ENCODE results near the gene CLCC1.
"Not testable (repeated sequence)": the region's sequence is repeated elsewhere in the genome, so short reads cannot be mapped to it uniquely, and the experiment has no call there.

CLCC1 gene, protein sequence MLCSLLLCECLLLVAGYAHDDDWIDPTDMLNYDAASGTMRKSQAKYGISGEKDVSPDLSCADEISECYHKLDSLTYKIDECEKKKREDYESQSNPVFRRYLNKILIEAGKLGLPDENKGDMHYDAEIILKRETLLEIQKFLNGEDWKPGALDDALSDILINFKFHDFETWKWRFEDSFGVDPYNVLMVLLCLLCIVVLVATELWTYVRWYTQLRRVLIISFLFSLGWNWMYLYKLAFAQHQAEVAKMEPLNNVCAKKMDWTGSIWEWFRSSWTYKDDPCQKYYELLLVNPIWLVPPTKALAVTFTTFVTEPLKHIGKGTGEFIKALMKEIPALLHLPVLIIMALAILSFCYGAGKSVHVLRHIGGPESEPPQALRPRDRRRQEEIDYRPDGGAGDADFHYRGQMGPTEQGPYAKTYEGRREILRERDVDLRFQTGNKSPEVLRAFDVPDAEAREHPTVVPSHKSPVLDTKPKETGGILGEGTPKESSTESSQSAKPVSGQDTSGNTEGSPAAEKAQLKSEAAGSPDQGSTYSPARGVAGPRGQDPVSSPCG

DNA sequence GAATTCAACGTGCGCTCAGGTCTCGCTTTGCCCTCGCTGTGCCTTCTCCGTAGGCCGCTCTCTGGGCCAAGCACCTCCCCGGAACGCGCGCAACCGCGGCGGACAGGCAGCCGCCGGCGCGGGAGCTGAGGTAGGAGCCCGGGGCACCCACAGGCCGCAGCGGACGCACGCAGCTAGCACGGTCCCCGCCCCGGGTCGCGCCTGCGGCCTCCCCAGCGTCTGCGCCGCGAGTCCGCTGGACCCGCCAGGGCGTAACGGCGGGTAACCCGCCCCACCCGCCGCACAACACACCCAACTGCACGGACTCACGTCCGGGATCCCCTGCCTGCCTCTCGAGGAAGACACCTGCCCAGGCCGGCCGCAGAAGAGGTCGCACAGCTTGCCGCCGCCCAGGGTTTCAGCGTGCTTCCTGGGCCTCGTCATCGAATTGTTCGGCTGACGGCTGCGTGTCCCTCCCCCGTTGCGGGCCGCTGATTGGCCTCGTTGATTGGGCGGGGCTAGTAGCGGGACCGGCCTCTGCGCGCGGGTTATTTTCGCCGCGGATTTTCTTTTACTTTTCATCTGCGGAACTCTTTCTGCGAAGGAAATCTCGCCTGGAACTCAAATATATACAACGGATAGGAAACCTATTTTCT, at the start of gene CLCC1:
CLCC1 (minus strand) TSS at position 433 of the 635 bp plus-strand sequence. CDS start 13,047 bp downstream, outside the sequence.
- DNase-seq = peak; percentile 24 to 94 (median 85)

DNA sequence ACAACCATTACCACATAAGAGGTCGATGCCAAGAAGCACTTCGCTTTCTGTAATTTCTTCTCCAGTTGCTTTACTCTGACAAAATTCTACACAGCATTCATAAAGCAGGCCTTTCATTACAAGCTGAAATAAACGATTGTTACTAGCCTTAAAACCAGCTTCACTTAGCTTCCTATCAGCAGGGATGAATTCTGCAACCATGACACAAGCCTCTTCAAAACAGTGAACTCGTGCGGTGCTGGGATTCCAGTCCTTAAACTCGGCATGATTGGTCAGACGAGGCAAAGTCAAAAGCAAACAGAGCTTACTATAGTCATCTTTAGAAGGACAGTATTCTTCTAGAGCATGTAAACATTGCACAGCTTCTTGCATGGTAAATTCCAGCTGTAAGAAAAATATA, 48.1 kb upstream of the CLCC1 start:
- peak in 7 of 51 donors; percentile 0 to 12 (median 1) for DNase-seq

DNA sequence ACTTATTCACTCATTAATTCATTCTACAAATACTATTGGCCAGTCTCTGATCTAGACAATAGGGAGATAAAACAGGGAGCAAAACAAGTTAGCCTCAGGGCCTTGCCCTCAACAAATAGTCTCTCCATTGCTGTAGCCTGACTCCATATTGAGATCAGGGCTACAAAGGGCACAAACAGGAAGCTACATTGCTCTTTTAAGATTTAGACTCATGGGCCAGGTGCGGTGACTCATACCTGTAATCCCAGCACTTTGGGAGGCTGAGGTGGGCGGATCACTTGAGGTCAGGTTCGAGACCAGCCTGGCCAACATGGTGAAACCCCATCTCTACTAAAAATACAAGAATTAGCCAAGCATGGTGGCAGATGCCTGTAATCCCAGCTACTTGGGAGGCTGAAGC, 33.3 kb upstream of the CLCC1 start:
- DNase-seq = not testable (repeated sequence)

DNA sequence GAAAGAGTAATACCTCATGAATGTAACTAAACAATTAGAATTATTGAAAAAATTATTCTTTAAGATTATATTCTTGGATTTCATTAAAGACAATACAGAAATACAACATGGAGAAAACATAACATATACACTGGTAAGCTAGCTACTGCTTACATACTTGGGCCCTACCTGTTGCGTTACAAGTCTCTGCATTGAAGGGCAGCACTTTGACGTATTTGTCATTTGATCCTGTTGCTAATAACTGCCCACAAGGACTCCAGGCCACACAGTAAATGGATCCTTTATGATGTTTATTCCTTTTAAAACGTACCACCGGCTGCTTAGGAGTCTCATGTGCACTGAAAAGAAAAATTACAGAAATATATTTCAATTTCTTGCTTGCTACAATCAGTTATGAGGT, 19.8 kb upstream of the CLCC1 start:
- DNase-seq = no peak

DNA sequence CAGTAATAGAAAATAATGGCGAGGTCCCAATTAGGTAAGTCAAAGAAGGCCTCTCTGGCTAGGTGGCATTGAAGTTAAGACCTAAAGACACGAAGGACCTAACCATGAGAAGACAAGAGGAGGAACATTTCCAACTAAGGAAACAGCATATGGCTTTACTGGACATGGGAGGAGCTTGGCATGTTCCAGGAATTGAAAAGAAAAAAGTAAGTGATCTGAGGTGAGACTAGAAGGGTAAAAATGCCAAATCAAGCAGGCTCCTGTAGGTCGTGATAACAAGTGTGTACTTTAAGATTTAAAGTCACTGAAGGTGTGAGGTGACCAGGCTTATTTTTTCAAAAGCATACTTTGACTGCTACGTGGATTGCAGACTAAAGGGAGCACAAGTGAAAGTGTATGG, 13.4 kb upstream of the CLCC1 start:
- DNase-seq = no peak

DNA sequence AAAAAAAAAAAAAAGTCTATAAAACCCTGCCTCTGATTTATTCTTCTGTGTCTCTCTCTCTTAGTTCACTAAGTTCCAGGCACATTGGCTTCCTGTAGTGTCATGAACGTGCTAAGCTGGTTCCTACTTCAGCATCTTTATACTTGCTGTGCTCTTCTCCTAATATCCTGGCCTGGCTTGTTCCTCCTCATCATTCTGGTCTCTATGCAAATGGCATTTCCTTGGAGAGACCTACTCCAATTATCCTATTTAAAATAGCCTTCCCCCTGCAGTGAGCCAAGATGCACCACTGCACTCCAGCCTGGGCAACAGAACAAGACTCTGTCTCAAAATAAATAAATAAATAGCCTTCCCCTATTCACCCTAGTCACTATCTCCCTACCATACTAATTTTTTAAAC, 9.7 kb upstream of the CLCC1 start:
- peak in 11 of 51 donors; percentile 3 to 52 (median 18) for DNase-seq

DNA sequence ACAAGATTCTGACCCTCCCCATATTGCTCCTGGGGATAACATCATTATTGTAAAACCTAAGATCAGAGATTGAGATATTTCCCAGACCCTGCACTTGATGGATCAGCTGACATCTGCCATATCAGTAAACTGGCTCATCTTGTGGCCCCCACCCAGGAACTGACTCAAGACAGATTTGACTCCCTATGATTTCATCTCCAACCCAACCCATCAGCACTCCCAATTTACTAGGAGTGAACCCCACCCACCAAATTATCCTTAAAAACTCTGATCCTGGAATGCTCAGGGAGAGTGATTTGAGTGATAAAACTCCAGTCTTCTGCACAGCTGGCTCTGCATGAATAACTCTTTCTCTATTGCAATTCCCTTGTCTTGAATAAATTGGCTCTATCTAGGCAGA, 6.1 kb upstream of the CLCC1 start:
- no peak for DNase-seq

DNA sequence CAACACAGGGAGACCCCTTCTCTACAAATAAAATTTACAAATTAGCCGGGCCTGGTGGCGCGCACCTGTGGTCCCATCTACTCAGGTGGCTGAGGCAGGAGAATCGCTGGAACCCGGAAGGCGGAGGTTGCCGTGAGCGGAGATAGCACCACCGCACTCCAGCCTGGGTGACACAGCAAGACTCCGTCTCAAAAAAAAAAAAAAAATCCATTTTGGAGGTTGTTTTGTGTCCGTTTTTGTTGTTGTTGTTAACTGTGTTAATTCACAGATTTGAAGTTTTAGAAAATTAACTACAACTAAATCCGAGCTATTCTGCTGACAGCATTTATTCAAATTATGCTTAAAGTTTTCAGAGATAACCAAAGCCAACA, 618 bp downstream of the CLCC1 start:
- DNase-seq = peak in 3 of 51 donors; percentile 1 to 12 (median 5)

DNA sequence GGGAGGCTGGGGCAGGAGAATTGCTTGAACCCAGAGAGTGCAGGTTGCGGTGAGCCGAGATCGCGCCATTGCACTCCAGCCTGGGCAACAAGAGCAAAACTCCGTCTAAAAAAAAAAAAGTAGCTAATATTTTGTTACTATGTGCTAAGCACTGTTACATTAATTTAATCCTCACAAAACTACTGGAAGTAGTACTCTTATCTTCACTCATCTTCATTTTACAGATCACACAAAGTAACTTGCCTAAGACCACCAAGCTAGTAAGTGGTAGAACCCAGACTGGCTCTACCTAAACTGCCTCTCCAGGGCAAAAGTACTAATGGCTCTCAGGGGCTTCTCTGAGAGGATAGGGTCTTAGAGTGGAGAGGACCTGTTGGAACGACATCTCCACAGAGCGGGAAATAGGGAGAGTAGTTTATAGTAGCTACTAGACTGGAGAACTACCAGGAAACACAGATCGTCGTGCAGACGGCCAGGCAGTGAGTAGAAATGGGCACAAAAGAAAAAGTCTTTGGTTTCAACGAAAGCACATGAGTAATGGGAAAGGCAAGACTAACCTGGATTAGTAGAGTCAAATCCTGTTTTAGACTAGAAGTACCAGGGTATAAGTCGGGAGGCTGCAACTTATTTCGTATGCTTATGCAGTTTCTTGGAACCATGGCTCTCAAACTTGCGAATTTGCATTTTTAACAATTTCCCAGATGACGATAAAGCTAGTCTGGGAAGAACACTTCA, 1.4 kb downstream of the CLCC1 start:
- no peak for DNase-seq

DNA sequence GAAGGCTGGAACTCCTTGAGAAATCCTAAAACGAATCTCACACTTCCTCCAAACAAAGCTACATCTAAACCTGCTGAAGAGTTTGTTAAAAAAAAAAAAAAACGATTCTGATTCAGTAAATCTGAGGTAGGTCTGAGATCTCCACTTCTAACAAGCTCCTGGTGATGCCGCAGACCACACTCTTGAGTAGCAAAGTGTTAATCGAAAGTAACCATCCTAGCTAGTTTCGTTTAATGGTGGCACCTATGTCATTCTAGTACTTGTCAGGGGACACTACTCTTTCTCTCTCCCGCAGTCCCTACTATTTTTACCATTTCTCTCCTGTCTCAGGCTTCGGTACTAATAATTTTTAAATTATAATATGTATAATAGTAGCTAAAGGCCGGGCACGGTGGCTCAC, 2.1 kb downstream of the CLCC1 start:
- no peak for DNase-seq

DNA sequence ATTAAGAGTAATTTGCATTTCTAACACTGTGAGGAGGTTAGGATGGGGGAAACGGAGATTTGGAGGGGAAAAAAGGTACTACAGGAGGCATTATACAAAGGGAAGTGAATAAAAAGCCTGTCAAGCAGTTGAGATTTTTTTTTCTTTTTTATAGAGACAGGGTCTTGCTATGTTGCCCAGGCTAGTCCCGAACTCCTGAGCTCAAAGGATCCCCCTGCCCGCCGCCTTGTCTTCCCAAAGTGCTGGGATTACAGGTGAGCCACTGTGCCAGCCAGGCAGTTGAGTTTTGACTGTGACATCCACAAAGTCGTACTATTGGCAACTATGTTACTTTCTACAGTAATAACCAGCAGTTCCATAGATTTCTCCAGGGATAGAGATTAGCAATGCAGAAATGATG, 2.6 kb downstream of the CLCC1 start:
- no peak for DNase-seq

DNA sequence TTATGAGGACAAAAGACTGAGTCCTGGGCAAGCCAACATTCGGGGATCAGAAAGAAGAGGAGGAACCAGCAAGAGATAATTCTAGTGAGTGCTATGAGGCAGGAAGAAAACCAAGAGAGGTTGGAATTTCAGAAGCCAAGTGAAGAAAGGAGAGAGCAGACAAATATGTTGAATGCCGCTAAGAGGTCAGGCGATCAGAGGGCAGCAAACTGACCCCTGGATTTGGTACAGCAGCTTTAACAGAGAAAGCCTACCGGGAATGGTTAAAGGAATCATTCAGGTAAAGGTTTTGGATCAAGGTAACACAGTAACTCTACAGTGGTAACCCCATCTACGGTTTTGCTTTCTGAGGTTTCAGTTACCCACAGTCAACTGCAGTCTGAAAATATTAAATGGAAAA, 5.4 kb downstream of the CLCC1 start:
- no peak for DNase-seq

DNA sequence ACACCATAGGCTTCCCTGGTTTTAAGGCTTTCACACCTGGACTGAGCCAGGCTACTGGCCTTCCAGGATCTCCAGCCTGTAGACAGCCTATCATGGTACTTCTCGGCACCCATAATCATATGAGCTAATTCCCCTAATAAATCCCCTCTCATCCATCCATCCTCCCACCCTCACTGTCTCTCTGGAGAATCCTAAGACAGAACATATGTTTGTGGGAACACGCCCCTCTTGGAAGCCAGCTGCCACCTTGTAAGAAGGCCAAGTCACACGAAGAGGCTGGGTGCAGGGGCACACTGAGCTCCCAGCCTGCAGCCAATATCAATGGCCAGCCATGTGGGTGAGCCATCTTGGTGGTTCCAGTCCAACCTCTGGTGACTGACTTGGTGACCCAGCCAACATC, 7.4 kb downstream of the CLCC1 start:
- no peak for DNase-seq

DNA sequence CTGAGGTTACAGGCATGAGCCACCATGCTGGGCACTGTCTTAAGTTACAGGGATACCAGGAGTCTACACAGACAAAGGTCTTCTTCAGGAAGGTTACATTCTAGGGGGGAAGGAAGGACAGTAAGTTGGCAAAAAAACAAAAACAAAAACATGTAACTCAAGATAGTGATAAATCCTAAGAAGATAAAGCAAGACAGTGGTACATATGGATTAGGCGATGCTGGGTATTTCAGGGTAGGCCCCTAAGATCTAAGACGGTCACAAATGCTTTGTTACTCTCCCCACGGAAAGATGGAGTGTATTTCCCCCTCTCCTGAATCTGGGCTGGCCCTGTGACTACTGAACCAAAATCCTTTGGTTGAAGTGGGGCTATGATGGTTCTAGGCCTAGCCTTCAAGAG, 8.2 kb downstream of the CLCC1 start:
- no peak for DNase-seq

DNA sequence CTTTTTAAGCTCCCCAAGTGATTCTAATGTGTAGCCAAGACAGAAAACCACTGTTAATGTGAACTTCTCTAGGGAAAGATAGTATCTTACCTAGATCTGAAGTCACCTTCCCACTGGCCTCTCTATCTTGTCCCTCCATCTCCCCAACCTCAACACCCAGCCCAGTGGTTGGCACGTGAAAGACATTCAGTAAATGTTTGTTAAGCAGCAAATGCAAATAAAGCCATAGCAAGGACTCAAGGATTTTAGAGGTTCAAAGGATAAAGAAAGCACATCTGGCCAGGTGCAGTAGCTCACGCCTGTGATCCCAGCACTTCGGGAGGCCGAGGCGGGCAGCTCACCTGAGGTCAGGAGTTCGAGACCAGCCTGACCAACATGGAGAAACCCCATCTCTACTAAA, 9.8 kb downstream of the CLCC1 start:
- no peak for DNase-seq

DNA sequence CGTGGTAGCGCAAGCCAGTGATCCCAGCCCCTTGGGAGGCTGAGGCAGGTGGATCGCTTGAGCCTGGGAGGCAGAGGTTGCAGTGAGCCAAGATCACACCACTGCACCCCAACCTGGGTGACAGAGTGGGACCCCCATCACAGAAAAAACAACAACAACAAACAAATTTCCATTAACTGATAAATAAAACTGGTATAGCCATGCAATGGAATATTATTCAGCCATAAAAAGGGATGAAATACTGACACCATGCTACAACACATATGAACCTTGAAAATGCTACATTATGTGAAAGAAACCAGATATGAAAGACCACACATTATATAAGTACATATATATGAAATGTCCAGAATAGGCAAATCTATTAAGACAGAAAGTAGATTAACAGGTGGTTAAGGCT, 12.0 kb downstream of the CLCC1 start:
- no peak for DNase-seq

DNA sequence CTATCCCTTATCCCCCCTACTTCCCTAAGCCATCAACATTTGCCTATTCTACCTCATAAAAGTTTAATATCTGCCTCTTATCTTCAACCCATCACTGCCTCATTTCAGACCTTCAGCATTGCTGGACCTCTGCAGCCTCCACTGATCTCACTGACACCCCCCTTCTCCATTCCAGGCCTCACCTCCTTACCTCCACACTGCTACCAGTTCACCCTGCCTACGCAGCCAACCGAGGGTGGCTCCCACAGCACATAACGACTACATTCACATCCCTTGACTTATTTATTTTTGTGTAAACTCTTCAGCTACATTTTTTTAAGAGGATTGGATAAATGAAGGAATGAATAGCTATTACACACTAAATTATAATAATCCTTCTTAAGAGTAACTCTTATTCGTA, 14.2 kb downstream of the CLCC1 start:
- no peak for DNase-seq

DNA sequence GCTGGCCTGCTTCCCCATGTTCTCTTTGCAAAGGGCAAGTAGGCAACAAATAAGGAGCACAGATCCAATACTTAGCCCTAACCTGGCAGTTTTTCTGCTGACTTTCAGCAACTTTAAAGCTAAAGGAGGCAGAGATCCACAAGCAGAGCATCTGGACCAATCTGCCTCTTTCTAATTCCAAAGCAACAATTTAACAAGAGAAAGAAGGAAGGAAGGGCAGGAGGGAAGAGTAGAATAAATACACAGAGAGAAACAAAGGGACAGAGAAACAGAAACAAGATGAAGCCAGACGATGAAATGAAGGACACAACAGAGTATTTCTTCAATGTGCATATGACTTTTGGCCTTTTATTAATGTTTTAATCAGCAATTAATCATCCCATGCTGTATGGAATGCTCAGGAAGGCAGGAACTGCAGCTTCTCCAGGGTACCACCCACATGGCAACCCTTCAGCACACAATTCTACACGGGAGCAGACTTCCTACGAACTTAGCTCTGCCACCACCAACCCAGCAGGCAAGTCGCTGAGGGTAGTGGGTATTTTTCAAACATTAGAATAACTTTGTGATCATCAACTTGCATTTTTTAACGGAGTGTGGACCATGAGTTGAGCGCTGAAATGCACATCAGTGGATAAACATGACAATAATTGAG, 15.3 kb downstream of the CLCC1 start:
- peak in 11 of 51 donors; percentile 1 to 80 (median 11) for DNase-seq

DNA sequence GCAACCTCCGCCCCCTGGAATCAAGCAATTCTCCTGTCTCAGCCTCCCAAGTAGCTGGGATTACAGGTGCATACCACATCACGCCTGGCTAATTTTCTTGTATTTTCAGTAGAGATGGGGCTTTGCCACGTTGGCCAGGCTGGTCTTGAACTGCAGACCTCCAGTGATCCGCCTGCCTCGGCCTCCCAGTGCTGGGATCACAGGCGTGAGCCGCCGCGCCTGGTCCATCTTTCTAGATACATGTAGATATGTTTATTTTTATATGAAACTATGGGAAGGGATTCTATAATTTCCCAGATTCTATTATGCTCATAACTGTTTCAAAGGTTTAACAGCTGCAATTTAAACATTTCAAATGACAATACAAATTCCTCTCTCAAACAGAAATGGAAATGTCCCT, 27.1 kb downstream of the CLCC1 start:
- no peak for DNase-seq

DNA sequence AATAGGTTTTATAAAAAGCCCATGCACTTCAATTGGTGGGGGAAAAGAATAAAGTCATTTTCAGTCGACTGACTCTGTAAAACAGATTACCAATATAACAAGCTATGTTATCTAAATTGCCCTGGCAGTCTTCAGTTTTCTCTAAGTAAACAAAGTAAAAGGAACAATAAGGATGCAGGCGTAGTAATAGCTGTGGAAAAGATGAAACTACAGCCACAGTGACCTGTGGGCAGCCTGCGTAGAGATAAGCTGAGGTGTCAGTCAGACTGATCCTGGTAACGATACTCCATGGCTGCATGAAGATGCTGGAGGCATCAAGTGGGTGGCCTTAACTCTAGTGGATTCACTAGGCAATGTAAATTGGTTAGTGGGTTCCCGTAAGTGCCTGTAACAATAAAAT, 29.3 kb downstream of the CLCC1 start:
- DNase-seq = no peak

DNA sequence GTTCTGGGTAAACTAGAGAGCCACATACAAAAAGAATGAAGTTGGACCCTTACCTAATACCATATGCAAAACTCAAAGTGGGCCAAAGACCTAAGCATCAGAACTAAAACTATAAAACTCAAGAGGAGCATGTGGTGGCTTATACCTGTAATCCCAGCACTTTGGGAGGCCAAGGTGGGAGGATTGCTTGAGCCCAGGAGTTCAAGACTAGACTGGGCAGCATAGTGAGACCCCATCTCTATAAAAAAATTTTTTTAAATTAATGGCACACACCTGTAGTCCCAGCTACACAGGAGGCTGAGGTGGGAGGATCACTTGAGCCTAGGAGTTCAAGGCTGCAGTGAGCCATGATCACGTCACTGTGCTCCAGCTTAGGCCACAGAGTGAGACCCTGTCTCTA, 35.7 kb downstream of the CLCC1 start:
- not testable (repeated sequence) for DNase-seq

DNA sequence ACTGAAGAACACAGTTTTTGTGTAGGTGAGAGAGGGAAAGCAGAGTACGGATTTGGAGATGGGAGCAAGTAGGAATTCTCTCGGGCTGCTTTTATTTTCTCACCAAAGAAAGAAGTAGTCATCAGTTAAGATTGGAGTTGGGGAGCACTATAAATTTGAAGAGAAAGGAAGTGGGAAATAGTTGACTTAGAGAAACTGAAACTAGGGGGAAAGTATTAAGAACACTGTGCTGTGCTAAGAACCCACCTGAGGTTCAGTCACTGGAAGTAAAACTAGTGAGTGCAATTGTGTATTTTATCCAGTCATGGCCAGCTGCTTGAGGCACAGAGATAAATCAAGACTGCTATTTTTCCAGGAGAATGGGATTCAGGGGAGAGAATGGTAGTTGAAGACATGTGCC, 37.4 kb downstream of the CLCC1 start:
- DNase-seq = no peak
